Nephron progenitor cell (in vitro differentiated cells): ENCODE measurements around the gene EFNA3.

Experiments used
- DNase-seq: peaks from one replicate; pipeline ENCODE4 v3.0.0; 2021
- H3K27ac Mint-ChIP-seq: 2 replicates; pipeline ENCODE4 v1.8.0; 2021; ENCODE audit warnings: mild to moderate bottlenecking, moderate library complexity, mixed read lengths
- H3K27me3 Mint-ChIP-seq: 2 replicates; pipeline ENCODE4 v1.8.0; 2021; ENCODE audit warnings: mild to moderate bottlenecking, low read depth, mixed read lengths; ENCODE audit not compliant: poor library complexity
- H3K36me3 Mint-ChIP-seq: 2 replicates; pipeline ENCODE4 v1.8.0; 2021; ENCODE audit warnings: low read depth, mixed read lengths
- H3K4me1 Mint-ChIP-seq: 2 replicates; pipeline ENCODE4 v1.8.0; 2021; ENCODE audit warnings: mixed read lengths
- H3K4me3 Mint-ChIP-seq: 2 replicates; pipeline ENCODE4 v1.8.0; 2021; ENCODE audit warnings: mild to moderate bottlenecking, moderate library complexity, mixed read lengths
- H3K9me3 Mint-ChIP-seq: 2 replicates; pipeline ENCODE4 v1.8.0; 2021; ENCODE audit warnings: mild to moderate bottlenecking, moderate library complexity, mixed read lengths
- TF ChIP-seq, protein P1 (sequence below): fragments of 200-600 bp; sonication (generic); IDR thresholded peaks from 2 replicates; pipeline ENCODE4 v1.5.0; 2021; ENCODE audit warnings: antibody characterized with exemption

Gene EFNA3

DNA sequence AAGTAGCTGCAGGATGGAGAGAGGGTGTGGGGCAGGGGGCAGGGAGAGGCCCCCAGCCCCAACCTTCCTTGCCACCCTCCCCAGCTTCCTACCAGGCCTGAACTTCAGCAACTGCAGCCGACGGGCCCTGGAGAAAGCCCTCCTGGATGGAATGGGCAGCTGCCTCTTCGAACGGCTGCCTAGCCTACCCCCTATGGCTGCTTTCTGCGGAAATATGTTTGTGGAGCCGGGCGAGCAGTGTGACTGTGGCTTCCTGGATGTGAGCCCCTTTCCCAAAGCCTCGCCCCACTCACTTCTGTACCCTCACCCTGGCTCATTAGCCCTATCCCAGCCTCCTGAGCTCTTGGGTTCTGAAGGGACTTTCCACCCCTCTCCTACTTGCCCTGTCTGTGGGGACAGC lies 21.5 kb upstream of the EFNA3 start:
- no peaks in the 10 kb centered on the region for H3K36me3 Mint-ChIP-seq
- H3K4me1 Mint-ChIP-seq = peaks cover 22% of the 10 kb centered on the region
- DNase-seq = no peak
- H3K27me3 Mint-ChIP-seq = peaks cover 12% of the 10 kb centered on the region
- TF ChIP-seq, protein P1, sequence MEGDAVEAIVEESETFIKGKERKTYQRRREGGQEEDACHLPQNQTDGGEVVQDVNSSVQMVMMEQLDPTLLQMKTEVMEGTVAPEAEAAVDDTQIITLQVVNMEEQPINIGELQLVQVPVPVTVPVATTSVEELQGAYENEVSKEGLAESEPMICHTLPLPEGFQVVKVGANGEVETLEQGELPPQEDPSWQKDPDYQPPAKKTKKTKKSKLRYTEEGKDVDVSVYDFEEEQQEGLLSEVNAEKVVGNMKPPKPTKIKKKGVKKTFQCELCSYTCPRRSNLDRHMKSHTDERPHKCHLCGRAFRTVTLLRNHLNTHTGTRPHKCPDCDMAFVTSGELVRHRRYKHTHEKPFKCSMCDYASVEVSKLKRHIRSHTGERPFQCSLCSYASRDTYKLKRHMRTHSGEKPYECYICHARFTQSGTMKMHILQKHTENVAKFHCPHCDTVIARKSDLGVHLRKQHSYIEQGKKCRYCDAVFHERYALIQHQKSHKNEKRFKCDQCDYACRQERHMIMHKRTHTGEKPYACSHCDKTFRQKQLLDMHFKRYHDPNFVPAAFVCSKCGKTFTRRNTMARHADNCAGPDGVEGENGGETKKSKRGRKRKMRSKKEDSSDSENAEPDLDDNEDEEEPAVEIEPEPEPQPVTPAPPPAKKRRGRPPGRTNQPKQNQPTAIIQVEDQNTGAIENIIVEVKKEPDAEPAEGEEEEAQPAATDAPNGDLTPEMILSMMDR = no peak
- H3K4me3 Mint-ChIP-seq = no peak overlapping the region
- no peak overlapping the region for H3K27ac Mint-ChIP-seq
- no peaks in the 10 kb centered on the region for H3K9me3 Mint-ChIP-seq

DNA sequence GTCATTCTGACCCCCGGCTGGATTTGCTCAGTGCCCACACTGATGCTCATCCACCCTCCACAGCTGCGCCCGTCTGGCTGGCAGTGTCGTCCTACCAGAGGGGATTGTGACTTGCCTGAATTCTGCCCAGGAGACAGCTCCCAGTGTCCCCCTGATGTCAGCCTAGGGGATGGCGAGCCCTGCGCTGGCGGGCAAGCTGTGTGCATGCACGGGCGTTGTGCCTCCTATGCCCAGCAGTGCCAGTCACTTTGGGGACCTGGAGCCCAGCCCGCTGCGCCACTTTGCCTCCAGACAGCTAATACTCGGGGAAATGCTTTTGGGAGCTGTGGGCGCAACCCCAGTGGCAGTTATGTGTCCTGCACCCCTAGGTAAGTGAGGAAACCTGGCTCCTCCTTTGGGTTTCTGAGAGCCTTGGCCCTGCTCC lies 20.8 kb upstream of the EFNA3 start:
- no peak overlapping the region for H3K4me3 Mint-ChIP-seq

DNA sequence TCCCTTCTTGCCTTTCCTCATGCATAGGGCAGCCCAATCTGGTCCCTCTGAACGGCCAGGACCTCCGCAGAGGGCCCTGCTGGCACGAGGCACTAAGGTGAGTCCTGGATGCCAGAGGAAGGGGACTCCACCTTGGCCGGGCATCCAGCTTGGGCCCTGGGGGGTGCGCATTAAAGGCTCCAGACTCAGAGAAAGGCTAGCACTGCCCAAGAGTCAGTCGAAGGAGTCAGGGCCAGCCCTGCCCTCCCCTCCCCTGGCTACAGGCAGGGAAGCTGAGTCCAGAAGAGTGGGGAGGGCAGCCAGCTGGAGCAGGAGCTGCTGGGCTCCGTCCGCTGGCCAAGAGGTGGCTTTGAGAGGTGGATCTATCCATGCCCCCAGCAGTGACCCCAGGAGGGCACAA lies 17.9 kb upstream of the EFNA3 start:
- DNase-seq = no peak
- TF ChIP-seq, protein P1 = no peak
- H3K4me3 Mint-ChIP-seq = no peak overlapping the region
- peaks cover 11% of the 10 kb centered on the region for H3K27me3 Mint-ChIP-seq
- peaks cover 36% of the 10 kb centered on the region for H3K4me1 Mint-ChIP-seq
- no peaks in the 10 kb centered on the region for H3K9me3 Mint-ChIP-seq
- no peaks in the 10 kb centered on the region for H3K36me3 Mint-ChIP-seq
- H3K27ac Mint-ChIP-seq = no peak overlapping the region

More for the DNA sequence above, 20.8 kb upstream of the EFNA3 start:
- Mint-ChIP-seq H3K27me3 (peaks cover 10% of the 10 kb centered on the region), H3K4me1 (peaks cover 22% of the 10 kb centered on the region), H3K27ac (no peak overlapping the region), H3K36me3 (no peaks in the 10 kb centered on the region), H3K9me3 (no peaks in the 10 kb centered on the region)
- TF ChIP-seq, protein P1 = no peak
- no peak for DNase-seq

DNA sequence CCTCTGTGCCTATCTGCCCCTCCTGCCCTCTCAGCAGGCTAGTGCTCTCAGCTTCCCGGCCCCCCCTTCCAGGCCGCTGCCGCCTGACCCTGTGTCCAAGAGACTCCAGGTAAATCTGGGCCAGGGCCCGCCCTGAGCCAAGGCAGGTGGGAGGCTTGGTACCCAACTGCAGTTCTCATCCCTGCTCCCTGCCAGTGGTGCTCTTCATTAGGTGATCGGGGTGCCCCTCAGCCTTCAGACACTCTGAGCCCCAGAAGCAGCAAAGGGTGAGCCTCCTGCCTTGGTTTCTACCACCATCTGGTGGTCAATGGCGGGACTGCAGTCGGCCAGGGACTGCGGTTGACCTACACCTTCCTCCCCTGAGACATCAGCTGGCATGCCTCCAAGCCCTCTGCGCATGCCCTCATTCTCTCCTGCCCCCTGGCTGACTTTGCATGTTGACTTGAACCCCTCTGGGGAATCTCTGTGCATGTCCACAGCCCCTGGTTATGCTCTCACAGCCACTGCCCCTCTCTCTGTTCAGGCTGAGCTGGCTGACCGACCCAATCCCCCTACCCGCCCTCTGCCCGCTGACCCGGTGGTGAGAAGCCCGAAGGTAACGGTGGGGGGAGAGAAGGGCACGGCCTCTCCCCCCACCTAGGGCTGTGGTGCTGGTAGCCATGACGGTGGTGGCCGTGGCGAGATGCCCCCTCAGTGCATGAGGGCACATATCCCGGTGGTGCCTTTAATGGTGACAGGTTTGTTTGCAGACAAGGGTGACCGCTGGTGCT lies 17.1 kb upstream of the EFNA3 start:
- Mint-ChIP-seq H3K27ac (no peak overlapping the region), H3K9me3 (no peaks in the 10 kb centered on the region), H3K4me3 (peak overlapping the region; percentile 38)

GRCh38 chr1:155062151-155062686 lies 16.4 kb upstream of the EFNA3 start:
- TF ChIP-seq, protein P1 = no peak
- Mint-ChIP-seq H3K36me3 (peaks cover 14% of the 10 kb centered on the region), H3K27me3 (peaks cover 16% of the 10 kb centered on the region), H3K4me1 (peaks cover 50% of the 10 kb centered on the region), H3K9me3 (no peaks in the 10 kb centered on the region), H3K4me3 (peak overlapping the region; percentile 89), H3K27ac (no peak overlapping the region)
- DNase-seq = peak; percentile 73

More for the DNA sequence above, 17.1 kb upstream of the EFNA3 start:
- Mint-ChIP-seq H3K27me3 (peaks cover 16% of the 10 kb centered on the region), H3K36me3 (peaks cover 7% of the 10 kb centered on the region), H3K4me1 (peaks cover 43% of the 10 kb centered on the region)
- peak; percentile 98 for DNase-seq
- TF ChIP-seq, protein P1 = peak; percentile 98
